Sciatic nerve (tissue), 2 donors: ENCODE data around the gene ZGRF1. TPM values are rescaled to one million over a fixed set of nuclear protein-coding genes. Genes with fewer than 3 reads are reported as not detected.

Experiments used
- ATAC-seq: fragments of 200-7000 bp; cut with Tn5 transposase; one replicate; pipeline ENCODE4 v1.9.1; 2020; ENCODE audit warnings: mild to moderate bottlenecking, moderate library complexity
- DNase-seq: peaks from one replicate; pipeline ENCODE4 v3.0.0-alpha.2; 2020; ENCODE audit warnings: low spot score
- intact Hi-C: fragments of 100-400 bp; cut with DNase I; formaldehyde crosslinking; loops from one replicate; pipeline ENCODE4 v1.14.2; 2022
- total RNA-seq: library from RNA; stranded (reverse); fragmentation: NEBNext Ultra II Directional; extraction: Animal tissue kit (Norgen Biotek cat#: 25700); gene quantifications from one replicate; pipeline ENCODE4 v1.2.1, GENCODE V29; 2021
- donor health status: DM: no; HTN: no; CAD: no.
- donor health status: DM: no; HTN: no; CAD: no.

Gene ZGRF1
- total RNA-seq, 1 donor from 2014 or later = 10.6 TPM

- intact Hi-C loops = loop anchor here (5.0 kb wide), 1 partner anchor 193 kb away; no protein-coding TSS in a partner anchor
- DNase-seq (no peak), ATAC-seq (no peak)
These were observed 116.0 kb downstream of the ZGRF1 start for GRCh38 chr4:112520598-112521122.

GRCh38 chr4:112519689-112520597 is 116.8 kb downstream of the ZGRF1 start:
- no peak for ATAC-seq
- intact Hi-C loops = loop anchor here (5.0 kb wide), 1 partner anchor 193 kb away; no protein-coding TSS in a partner anchor

GRCh38 chr4:112518675-112519074 is 118.0 kb downstream of the ZGRF1 start:
- ATAC-seq = no peak
- intact Hi-C loops = no loop called here

More at GRCh38 chr4:112519689-112520597, 116.8 kb downstream of the ZGRF1 start:
- DNase-seq = no peak

GRCh38 chr4:112517911-112518310 is 118.8 kb downstream of the ZGRF1 start:
- DNase-seq (no peak), ATAC-seq (no peak)
- intact Hi-C loops = no loop called here

More at GRCh38 chr4:112518675-112519074, 118.0 kb downstream of the ZGRF1 start:
- no peak for DNase-seq

GRCh38 chr4:112517067-112517634 is 119.6 kb downstream of the ZGRF1 start:
- no peak for ATAC-seq
- no peak for DNase-seq
- intact Hi-C loops = no loop called here

GRCh38 chr4:112516471-112517066 is 120.1 kb downstream of the ZGRF1 start:
- intact Hi-C loops = no loop called here
- ATAC-seq (no peak), DNase-seq (no peak)

- no peak for DNase-seq
- intact Hi-C loops = no loop called here
- ATAC-seq = no peak
These were observed 120.6 kb downstream of the ZGRF1 start, which contains the start of gene NEUROG2 for GRCh38 chr4:112516066-112516470. TSS of gene NEUROG2 (minus strand) at chr4:112516180. CDS start at chr4:112515475, 705 bp downstream.

- peak; percentile 64 for ATAC-seq
- no peak for DNase-seq
- intact Hi-C loops = no loop called here
These were observed 121.3 kb downstream of the ZGRF1 start for GRCh38 chr4:112515198-112516065.

- DNase-seq = no peak
- no peak for ATAC-seq
- intact Hi-C loops = no loop called here
These were observed 122.0 kb downstream of the ZGRF1 start for GRCh38 chr4:112514647-112515197.

GRCh38 chr4:112513971-112514646 is 122.6 kb downstream of the ZGRF1 start:
- ATAC-seq = no peak

GRCh38 chr4:112511803-112512118 is 124.9 kb downstream of the ZGRF1 start:
- intact Hi-C loops = no loop called here
- DNase-seq (no peak), ATAC-seq (no peak)

More at GRCh38 chr4:112513971-112514646, 122.6 kb downstream of the ZGRF1 start:
- DNase-seq = no peak
- intact Hi-C loops = no loop called here

- intact Hi-C loops = no loop called here
- DNase-seq = no peak
- no peak for ATAC-seq
These were observed 125.5 kb downstream of the ZGRF1 start for GRCh38 chr4:112511093-112511802.

- DNase-seq (no peak), ATAC-seq (peak; percentile 32)
- intact Hi-C loops = no loop called here
These were observed 126.2 kb downstream of the ZGRF1 start for GRCh38 chr4:112510291-112511092.

- intact Hi-C loops = no loop called here
- DNase-seq = no peak
- ATAC-seq = no peak
These were observed 127.2 kb downstream of the ZGRF1 start for GRCh38 chr4:112509243-112510141.

GRCh38 chr4:112508356-112508755 is 128.4 kb downstream of the ZGRF1 start:
- intact Hi-C loops = no loop called here
- DNase-seq (no peak), ATAC-seq (no peak)
